ENCODE results near the gene DHRSX. TPM values are rescaled to one million over a fixed set of nuclear protein-coding genes. Genes with fewer than 3 reads are reported as not detected.
"Not testable (repeated sequence)": the region's sequence is repeated elsewhere in the genome, so short reads cannot be mapped to it uniquely, and the experiment has no call there.

The DHRSX gene
- total RNA-seq, 2 donors from 2014 or later, result 19.6 to 21.6 TPM

DNA sequence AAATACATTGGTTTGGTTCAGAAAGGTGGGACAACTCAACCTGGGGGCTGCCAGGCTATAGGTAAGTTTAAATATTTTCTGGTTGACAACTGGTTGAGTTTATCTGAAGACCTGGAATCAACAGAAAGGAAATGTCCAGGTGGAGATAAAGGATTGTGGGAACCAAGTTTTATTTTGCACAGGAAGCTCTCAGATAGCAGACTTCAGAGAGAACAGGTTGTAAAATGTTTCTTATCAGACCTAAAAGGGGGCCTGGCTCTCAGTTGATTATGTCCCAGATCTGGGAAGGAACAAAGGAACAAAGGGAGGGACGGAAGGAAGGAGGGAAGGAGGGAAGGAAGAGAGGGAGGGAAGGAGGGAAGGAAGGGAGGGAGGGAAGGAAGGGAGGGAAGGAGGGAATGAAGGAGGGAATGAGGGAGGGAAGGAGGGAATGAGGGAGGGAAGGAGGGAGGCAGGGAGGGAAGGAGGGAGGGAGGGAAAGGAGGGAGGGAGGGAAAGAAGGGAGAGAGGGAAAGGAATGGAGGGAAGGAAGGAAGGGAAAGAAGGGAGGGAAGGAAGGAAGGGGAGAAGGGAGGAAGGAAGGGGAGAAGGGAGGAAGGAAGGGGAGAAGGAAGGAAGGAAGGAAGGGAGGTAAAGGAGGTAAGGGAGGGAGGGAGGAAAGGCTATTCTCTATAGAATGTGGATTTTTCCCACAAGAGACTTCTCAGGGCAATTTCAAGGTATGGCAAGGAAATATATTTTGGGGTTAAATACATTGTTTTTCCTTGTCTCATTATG, 186.7 kb downstream of the DHRSX start:
- Mint-ChIP-seq H3K4me1 (peaks cover 5% of the 10 kb centered on the region), H3K9me3 (peaks cover 3% of the 10 kb centered on the region), H3K36me3 (ENCODE audit: low read depth) (peaks cover 16% of the 10 kb centered on the region), H3K27ac (no peak overlapping the region), H3K27me3 (no peaks in the 10 kb centered on the region), H3K4me3 (no peak overlapping the region)
- ATAC-seq (replicated peaks), result no peak

DNA sequence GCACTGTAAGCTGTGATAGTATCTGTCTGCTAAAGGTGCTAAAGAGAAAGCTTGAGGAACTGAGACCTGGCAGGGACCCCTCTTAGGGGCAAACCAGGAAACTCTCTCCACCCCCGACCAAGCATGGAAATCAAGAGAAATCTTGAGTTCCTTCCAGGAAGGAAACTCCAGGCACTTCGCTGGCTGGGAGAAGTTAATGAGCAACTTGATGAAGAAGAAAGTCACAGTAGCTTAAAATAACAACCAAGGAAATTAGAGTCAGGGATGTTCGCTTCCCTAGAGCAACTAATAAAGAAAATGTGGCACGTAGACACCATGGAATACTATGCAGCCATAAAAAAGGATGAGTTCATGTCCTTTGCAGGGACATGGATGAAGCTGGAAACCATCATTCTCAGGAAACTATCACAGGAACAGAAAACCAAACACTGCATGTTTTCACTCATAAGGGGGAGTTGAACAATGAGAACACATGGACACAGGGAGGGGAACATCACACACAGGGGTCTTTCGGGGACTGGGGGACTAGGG, 188.7 kb downstream of the DHRSX start:
- not testable (repeated sequence) for H3K27ac Mint-ChIP-seq; H3K27me3 Mint-ChIP-seq; ATAC-seq (replicated peaks); H3K9me3 Mint-ChIP-seq; H3K4me1 Mint-ChIP-seq; H3K4me3 Mint-ChIP-seq
- peaks cover 27% of the 10 kb centered on the region for H3K36me3 Mint-ChIP-seq (ENCODE audit: low read depth)

DNA sequence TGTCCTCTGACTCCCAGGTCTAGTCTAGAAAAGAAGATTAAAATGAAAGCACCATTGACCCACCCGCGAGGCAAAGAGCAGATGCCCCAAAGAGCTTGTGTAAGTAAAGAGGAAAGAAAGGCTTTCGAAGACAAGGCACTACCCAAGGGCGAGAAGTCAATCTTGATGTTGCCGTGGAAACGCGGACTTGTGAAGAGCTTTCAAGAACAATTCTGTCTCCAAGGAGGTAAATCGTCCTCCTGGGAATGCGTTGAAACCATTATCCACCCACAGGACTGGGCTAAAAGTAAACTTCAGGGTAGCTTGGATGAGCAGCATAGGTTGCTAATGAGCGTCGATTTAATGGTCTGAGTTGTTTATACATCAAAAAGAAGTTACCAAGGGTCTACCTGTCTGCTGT, 189.3 kb downstream of the DHRSX start:
- H3K9me3 Mint-ChIP-seq, result no peaks in the 10 kb centered on the region
- peaks cover 5% of the 10 kb centered on the region for H3K4me1 Mint-ChIP-seq
- ATAC-seq (replicated peaks), result no peak
- no peak overlapping the region for H3K27ac Mint-ChIP-seq
- no peaks in the 10 kb centered on the region for H3K27me3 Mint-ChIP-seq
- H3K4me3 Mint-ChIP-seq, result no peak overlapping the region
- H3K36me3 Mint-ChIP-seq (ENCODE audit: low read depth), result peaks cover 33% of the 10 kb centered on the region

DNA sequence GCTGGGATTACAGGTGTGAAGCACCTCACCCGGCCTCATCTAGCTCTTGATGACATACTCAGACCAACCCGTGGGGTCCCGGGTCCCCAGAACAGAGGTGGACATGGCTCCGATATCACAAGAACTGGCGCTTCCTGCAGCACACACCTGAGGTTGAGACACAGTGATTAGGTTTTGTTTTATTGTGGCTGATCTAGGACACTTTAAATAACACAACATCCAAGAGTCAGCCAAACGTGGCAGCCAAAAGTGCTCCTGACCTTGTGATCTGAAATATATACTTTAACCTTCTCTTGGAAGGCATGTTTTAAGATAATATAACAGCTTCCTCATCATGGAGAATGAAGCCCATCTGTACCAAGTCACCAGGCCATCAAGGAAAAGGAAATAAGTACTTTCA, 198.9 kb downstream of the DHRSX start:
- peaks cover 28% of the 10 kb centered on the region for H3K36me3 Mint-ChIP-seq (ENCODE audit: low read depth)
- H3K27ac Mint-ChIP-seq, result no peak overlapping the region
- no peak for ATAC-seq (replicated peaks)
- peaks cover 5% of the 10 kb centered on the region for H3K9me3 Mint-ChIP-seq
- no peaks in the 10 kb centered on the region for H3K27me3 Mint-ChIP-seq
- no peaks in the 10 kb centered on the region for H3K4me1 Mint-ChIP-seq
- H3K4me3 Mint-ChIP-seq, result no peak overlapping the region

DNA sequence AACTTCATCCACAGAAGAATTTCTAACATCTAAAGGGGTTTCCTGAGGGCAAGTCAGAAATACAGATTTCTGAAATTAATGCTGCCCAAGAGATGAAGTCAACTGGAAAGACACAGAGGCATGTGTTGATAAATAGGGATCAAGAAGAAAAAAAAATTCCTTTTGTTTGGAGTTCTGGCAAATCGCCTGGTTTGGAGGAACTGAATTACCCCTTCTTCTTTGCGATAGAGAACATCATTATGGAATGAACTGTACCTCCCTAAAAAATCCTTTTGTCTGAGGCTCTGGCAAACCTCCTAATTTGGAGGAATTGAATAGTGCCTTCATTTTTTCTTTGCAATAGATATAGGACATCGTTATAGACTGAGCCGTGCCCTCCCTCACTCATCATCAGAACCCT, 200.9 kb downstream of the DHRSX start:
- Mint-ChIP-seq H3K4me3 (no peak overlapping the region), H3K9me3 (peaks cover 11% of the 10 kb centered on the region), H3K4me1 (no peaks in the 10 kb centered on the region), H3K27ac (no peak overlapping the region), H3K36me3 (ENCODE audit: low read depth) (peaks cover 7% of the 10 kb centered on the region), H3K27me3 (no peaks in the 10 kb centered on the region)
- ATAC-seq (replicated peaks), result no peak

DNA sequence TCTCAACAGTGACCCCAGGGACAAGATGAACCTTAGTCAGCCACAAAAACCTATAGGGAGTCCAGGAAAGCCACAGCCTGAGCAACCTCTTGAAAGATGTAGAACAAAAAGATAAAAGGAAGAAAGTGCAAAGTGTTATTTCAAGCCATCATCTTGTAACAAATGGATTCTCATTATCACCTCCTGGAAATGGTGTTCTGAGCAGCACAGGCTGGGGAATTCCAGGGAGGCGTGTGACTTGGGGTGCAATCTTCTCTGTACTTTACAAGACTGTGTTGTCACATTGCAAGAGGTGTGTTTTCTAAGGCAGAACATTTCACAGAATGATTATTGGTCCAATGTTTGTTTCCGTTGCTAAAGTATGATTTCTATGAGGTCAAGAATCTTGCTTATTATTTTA, 214.0 kb downstream of the DHRSX start:
- H3K4me3 Mint-ChIP-seq, result no peak overlapping the region
- H3K27ac Mint-ChIP-seq, result no peak overlapping the region

DNA sequence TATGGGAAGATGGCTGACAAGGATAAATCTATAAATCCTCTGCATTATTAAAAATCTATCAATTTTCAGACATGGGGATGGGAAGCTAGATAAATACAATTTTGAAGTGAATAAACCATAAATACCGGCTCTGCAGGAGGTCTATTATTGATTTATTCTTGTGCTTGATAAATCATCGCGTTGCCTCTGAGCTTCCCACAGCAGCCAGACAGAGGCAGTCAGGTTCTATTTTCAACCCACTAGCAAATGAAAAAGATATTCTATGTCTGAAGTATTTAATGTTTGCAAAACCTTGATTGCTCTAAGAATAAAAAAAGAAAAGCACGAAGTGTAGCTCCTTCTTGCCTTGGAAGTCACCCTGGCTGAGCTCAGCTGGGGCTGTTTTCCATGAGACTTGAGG, 216.2 kb downstream of the DHRSX start:
- H3K9me3 Mint-ChIP-seq, result peaks cover 5% of the 10 kb centered on the region

More for the DNA sequence above, 214.0 kb downstream of the DHRSX start:
- H3K36me3 Mint-ChIP-seq (ENCODE audit: low read depth), result peaks cover 58% of the 10 kb centered on the region
- no peak for ATAC-seq (replicated peaks)
- no peaks in the 10 kb centered on the region for H3K27me3 Mint-ChIP-seq
- peaks cover 5% of the 10 kb centered on the region for H3K9me3 Mint-ChIP-seq
- no peaks in the 10 kb centered on the region for H3K4me1 Mint-ChIP-seq

DNA sequence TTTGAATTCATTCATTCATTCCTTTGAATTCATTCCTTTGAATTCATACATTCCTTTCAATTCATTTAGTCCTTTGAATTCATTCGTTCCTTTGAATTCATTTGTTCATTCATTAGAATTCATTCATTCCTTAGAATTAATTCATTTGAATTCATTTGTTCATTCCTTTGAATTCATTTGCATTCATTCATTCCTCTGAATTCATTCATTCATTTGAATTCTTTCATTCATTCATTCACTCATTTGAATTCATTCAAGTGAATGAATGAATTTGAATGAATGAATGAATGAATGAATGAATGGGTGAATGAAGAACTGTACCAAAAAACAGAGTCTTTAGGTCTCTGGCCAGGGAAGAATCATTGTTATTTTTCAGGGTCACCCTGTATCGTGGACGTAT, 216.6 kb downstream of the DHRSX start:
- no peak for ATAC-seq (replicated peaks)
- no peak overlapping the region for H3K4me3 Mint-ChIP-seq
- H3K27ac Mint-ChIP-seq, result no peak overlapping the region
- no peaks in the 10 kb centered on the region for H3K4me1 Mint-ChIP-seq
- peaks cover 5% of the 10 kb centered on the region for H3K9me3 Mint-ChIP-seq
- no peaks in the 10 kb centered on the region for H3K27me3 Mint-ChIP-seq
- H3K36me3 Mint-ChIP-seq (ENCODE audit: low read depth), result peaks cover 33% of the 10 kb centered on the region

More for the DNA sequence above, 216.2 kb downstream of the DHRSX start:
- peaks cover 37% of the 10 kb centered on the region for H3K36me3 Mint-ChIP-seq (ENCODE audit: low read depth)
- no peak overlapping the region for H3K4me3 Mint-ChIP-seq
- no peaks in the 10 kb centered on the region for H3K4me1 Mint-ChIP-seq
- H3K27me3 Mint-ChIP-seq, result no peaks in the 10 kb centered on the region
- no peak overlapping the region for H3K27ac Mint-ChIP-seq
- no peak for ATAC-seq (replicated peaks)

DNA sequence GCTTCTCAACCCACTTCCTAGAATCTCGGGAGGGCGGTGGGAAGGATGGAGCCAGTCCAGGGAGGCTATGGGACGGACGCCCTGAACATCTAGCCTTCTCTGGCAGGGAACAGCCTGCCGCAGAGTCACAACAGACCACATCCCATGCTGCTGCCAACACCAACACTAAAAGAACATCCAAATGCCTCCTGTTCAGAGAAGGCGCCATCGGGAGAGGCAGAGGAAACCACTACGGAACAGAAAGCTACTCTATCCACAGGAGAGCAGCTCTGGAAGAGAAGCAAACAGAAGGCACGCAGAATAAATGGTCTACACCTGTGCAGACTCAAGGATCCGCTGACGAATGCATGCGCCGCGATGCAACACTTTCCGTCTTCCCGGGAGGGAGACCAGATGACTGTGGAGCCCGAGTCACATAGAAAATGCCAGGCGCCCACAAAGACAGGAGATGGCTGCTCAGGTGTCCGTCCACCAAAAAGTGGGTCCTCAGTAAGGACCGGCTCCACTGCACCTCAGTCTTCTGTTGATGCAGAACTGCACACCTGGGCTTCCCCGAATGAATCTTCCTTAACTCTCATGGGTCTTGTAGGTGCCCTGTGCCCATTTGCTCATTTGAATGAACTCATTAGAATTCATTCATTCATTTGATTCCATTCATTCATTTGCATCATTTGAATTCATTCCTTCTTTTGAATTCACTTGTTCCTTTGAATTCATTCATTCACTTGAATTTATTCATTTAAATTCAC, 217.5 kb downstream of the DHRSX start:
- ATAC-seq (replicated peaks), result no peak
- H3K27ac Mint-ChIP-seq, result no peak overlapping the region
- no peaks in the 10 kb centered on the region for H3K27me3 Mint-ChIP-seq
- H3K4me3 Mint-ChIP-seq, result no peak overlapping the region
- peaks cover 24% of the 10 kb centered on the region for H3K36me3 Mint-ChIP-seq (ENCODE audit: low read depth)
- H3K9me3 Mint-ChIP-seq, result peaks cover 5% of the 10 kb centered on the region
- H3K4me1 Mint-ChIP-seq, result no peaks in the 10 kb centered on the region

DNA sequence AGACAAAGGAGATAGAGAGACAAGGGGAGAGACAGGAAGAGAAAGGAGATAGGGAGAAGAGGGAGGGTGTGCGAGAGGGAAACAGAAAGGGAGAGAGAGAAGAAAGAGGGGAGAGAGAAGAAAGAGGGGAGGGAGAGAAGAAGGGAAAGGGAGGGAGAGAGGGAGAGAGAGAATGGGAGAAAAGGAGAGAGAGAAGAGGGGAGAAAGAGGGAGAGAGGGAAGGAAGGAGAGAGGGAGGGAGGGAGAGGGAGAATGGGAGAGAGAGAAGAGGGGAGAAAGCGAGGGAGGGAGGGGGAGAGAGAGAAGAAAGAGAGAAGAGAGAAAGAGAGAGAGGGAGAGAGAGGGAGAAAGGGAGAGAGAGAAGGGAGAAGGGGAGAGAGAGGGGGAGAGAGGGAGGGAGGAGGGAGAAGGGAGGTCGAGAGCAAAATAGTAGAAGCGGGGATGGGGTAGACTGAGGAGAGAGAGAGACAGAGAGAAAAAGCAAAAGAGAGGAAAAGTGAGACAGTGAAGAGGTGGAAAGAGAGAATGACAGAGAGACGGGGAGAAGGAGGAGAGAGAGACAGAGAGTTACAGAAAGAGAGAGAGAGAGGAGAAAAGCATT, 218.2 kb downstream of the DHRSX start:
- no peak overlapping the region for H3K4me3 Mint-ChIP-seq
- H3K4me1 Mint-ChIP-seq, result no peaks in the 10 kb centered on the region
- H3K27me3 Mint-ChIP-seq, result no peaks in the 10 kb centered on the region
- peaks cover 5% of the 10 kb centered on the region for H3K9me3 Mint-ChIP-seq
- H3K27ac Mint-ChIP-seq, result no peak overlapping the region
- H3K36me3 Mint-ChIP-seq (ENCODE audit: low read depth), result peaks cover 17% of the 10 kb centered on the region
- no peak for ATAC-seq (replicated peaks)

DNA sequence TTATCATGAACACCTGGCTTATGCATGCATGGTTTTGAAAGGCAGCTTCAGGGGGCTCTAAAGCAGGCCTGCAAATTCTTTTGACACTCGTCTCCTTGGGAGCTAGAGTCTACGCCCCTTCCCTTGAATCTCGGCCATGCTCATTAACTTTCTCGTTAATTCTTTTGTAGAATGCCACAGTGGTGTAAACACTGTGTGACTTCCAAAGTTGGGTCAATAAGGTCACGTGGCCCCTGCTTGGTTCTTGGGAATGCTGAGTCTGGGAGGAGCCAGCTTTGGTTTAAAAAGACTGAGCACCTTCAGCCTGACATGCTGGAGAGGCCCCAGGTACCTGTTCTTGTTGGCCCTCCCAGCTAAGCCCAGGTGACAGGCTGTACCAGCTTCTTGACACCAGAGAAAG, 228.4 kb downstream of the DHRSX start:
- no peaks in the 10 kb centered on the region for H3K27me3 Mint-ChIP-seq
- peaks cover 3% of the 10 kb centered on the region for H3K9me3 Mint-ChIP-seq
- no peak overlapping the region for H3K27ac Mint-ChIP-seq
- no peaks in the 10 kb centered on the region for H3K4me1 Mint-ChIP-seq
- ATAC-seq (replicated peaks), result no peak
- peaks cover 4% of the 10 kb centered on the region for H3K36me3 Mint-ChIP-seq (ENCODE audit: low read depth)
- no peak overlapping the region for H3K4me3 Mint-ChIP-seq

DNA sequence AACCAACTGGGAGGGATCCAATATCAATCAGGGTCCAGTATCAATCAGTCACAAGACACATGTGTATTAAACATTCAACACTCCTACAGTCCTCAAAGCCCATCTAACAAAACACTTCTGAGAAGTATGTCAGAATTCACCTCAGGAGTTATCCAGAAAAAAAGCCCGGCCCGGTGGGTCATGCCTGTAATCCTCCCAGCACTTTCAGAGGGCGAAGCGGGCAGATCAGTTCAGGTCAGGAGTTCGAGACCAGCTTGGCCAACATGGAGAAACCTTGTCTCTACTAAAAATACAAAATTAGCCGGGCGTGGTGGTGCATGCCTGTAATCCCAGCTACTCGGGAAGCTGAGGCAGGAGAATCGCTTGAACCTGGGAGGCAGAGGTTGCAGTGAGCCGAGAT, 229.2 kb downstream of the DHRSX start:
- not testable (repeated sequence) for H3K27me3 Mint-ChIP-seq; ATAC-seq (replicated peaks); H3K4me1 Mint-ChIP-seq; H3K9me3 Mint-ChIP-seq; H3K27ac Mint-ChIP-seq; H3K4me3 Mint-ChIP-seq
- peaks cover 10% of the 10 kb centered on the region for H3K36me3 Mint-ChIP-seq (ENCODE audit: low read depth)

DNA sequence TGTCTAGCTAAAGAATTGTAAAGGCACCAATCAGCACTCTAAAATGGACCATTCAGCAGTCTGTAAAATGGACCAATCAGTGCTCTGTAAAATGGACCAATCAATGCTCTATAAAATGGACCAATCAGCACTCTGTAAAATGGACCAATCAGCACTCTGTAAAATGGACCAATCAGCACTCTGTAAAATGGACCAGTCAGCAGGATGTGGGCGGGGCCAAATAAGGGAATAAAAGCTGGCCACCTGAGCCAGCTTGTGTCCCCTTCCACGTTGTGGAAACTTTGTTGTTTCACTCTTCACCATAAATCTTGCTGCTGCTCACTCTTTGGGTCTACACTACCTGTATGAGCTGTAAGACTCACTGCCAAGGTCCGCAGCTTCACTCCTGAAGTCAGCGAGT, 230.0 kb downstream of the DHRSX start:
- not testable (repeated sequence) for H3K4me1 Mint-ChIP-seq; H3K4me3 Mint-ChIP-seq; H3K9me3 Mint-ChIP-seq; ATAC-seq (replicated peaks); H3K27me3 Mint-ChIP-seq; H3K27ac Mint-ChIP-seq
- peaks cover 19% of the 10 kb centered on the region for H3K36me3 Mint-ChIP-seq (ENCODE audit: low read depth)

DNA sequence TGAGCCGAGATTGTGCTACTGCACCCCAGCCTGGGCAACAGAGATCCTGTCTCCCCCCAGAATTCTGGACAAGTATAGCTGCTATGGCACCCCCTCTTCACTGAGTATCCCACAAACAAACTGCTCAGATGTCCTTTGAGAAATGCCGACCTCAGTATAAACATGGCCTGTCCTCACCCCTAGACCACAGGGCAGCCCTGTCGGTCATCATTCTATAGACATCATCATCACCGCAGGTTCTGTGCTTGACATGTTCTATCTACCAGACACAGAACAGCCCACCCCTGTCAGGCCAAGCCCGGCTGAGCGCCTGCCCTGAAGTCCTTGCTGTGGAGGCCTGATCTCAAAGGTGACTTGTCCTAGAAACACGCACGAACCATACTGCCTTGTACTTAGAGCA, 232.9 kb downstream of the DHRSX start:
- ATAC-seq (replicated peaks), result no peak

More for the DNA sequence above, 232.9 kb downstream of the DHRSX start:
- peaks cover 14% of the 10 kb centered on the region for H3K36me3 Mint-ChIP-seq (ENCODE audit: low read depth)
- H3K27ac Mint-ChIP-seq, result no peak overlapping the region
- peaks cover 3% of the 10 kb centered on the region for H3K9me3 Mint-ChIP-seq
- H3K4me1 Mint-ChIP-seq, result no peaks in the 10 kb centered on the region
- H3K27me3 Mint-ChIP-seq, result no peaks in the 10 kb centered on the region
- no peak overlapping the region for H3K4me3 Mint-ChIP-seq
